OCI-LY7 (cell line): Measurements from ENCODE around the gene GNMT.
A peak's percentile ranks its signal among the peaks of the same experiment; 100 is the strongest.

ENCODE experiments used
- CTCF ChIP-seq: fragments of 200-600 bp; sonication (generic); conservative IDR thresholded peaks from 2 replicates; pipeline ENCODE4 v1.5.1; 2014; ENCODE audit warnings: mild to moderate bottlenecking, antibody characterized with exemption, low read length, moderate library complexity, mixed read lengths
- EZH2phosphoT487 ChIP-seq: fragments of 200-600 bp; sonication (generic); IDR thresholded peaks from 2 replicates; pipeline ENCODE4 v1.6.1; 2018; ENCODE audit warnings: low read depth, borderline replicate concordance, mild to moderate bottlenecking, mixed run types, antibody characterized with exemption, low read length, moderate library complexity, mixed read lengths

- TF ChIP-seq CTCF = 0 out of 2 replicates have a peak, but pooled peaks have one; percentile 30
- TF ChIP-seq EZH2phosphoT487 = no peak
Measured at GRCh38 chr6:43011207-43011606, 50.7 kb downstream of the GNMT start.
